GM19025 (cell line): ENCODE measurements around the gene MRPL27.

ENCODE experiments used
- ATAC-seq: cut with Tn5 transposase; IDR thresholded peaks from one replicate; pipeline ENCODE4 v1.9.1; 2021; ENCODE audit warnings: mild to moderate bottlenecking, low read depth, moderate library complexity; ENCODE audit not compliant: unreplicated experiment

Gene MRPL27

GRCh38 chr17:50319306-50320004 is 53.5 kb downstream of the MRPL27 start:
- no peak for ATAC-seq

GRCh38 chr17:50318501-50319285 is 54.3 kb downstream of the MRPL27 start:
- no peak for ATAC-seq
